Stimulated activated CD4-positive, alpha-beta T cell treated with anti-CD3 and anti-CD28 coated beads, Interleukin-12 subunit alpha, Interleukin-12 subunit beta, amount 100 ng/mL, for 24 hours (primary cell): Measurements from ENCODE around the gene GSTM3.
A peak's percentile ranks its signal among the peaks of the same experiment; 100 is the strongest.

ENCODE experiments used
- DNase-seq, 2 experiments: peaks; one replicate each; pipeline ENCODE4 v3.0.0-alpha.2; 2020; ENCODE audit warnings: low read depth in 2 of 2

The GSTM3 gene

DNA sequence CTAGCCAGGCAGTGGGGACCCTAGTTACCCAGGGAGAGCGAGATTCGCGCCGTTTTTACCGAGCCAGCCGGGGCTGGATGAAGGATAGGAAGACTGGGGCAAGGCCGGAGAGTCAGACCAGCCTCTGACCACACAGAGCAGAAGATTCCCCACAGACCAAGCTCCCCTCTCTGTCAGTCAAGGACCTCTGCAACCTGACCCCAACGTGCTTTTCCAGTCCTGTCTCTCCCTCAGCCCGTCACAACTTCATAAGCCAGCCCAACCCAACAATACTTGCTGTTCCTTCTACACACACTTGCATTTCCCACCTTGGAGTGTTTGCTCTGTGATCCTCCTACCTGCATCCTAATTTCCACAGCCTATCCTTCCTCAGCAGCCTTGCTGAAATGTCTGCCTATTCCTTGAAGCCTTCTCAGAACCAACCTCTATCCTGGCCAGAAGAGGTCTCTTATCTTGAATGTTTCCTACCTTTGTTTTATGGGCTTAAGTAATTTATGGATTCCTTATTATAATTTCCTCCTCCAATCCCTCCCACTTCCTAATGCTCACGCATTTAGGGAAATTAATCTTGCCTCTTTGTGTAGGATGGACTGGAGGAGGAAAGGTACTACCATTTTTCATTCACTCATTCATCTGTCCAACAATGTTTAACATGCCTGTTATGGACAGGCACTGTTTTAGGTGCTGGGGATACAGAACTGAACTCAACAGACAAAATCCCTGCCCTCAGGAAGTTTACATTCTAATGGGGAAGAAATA lies at the start of gene GSTM3:
Gene GSTM3 (minus strand): TSS at position 424 of the 759 bp plus-strand sequence. CDS start 751 bp downstream, outside the sequence.
- no peak for DNase-seq

DNA sequence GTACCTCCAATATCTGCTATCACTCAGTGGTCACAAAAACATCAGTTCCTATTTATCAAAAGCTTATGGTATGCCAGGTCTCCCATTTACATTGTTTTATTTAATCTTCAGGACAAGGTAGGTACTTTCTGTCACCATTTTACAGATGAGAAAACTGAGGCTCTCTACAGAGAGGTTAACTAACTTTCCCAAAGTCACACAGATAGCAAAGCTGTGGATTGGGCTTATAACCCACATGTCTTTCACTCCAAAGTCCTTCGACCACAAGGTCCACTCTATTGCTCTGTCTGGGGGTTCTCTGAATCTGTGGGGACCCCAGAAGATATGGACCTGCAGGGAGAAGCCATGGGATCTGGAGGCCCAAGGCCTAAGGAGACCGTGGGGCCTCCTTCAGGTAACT lies 49.5 kb upstream of the GSTM3 start:
- DNase-seq: no peak

DNA sequence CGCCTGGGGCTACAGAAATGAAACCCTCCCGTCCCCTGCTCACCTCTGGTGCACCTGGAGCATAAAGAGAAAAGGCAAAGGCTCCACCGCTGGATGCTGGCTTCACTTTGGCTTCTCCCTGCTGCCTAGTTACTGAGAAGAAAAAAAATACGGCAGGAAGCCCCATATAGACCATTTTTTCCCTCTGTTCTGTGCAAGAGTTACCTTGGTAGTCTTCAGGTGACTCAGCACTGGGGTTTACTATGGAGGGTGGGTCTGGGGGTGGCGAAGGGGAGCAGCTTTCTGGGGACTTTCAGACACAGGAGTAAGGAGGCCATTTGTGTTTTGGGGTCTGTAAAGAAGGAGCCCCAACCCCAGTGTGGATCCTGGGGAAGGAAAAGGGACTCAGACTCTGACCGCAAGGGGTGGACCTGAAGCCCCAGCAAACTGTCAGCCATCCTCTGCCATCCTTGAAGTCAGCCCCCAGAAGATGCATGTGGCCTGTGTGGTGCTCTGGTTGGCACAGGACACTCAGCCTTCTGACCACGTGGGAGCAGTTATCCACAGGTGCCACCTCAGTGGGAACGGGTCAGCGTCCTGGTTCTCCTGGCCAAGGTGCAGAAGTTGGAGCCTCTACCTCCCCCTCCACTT lies 48.8 kb upstream of the GSTM3 start:
- no peak for DNase-seq

DNA sequence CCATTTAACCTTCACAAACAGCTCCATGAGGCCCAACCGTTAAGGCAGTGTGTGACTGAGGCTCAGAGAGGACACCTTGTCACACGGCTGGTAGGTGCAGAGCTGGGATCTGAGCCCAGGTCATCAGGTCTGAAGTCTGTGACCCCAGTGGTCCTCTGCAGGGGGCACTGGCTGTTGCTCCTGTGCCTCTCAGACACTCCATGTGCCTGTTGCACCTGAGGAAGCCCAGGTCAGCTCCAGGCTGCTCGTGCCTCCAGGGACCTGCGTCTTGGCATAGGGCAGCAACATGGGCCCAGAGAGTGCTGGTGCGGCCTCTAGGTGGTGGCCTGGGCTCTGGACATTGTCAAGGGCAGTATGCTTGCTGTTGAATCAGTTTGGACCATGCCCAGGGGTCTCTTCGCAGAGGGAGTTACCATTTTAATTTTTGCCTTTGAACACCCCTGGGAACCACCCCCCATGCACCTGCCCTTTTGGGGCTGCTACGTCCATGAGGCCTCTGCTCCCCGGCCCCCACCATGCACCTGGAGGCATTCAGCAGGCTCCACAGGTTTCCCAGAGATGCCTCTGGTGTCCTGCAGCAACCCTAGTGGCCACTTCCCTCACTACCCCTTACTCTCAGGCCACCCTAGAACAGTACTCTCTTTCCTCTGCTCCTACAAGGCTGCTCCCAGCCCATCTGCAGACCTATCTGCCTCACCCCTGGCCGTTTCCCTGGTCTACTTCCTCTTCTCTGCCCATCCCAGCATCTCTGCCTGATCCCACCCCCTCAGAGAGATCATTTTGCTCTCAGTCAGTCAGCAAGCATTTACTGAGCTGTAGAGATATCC lies 48.1 kb upstream of the GSTM3 start:
- DNase-seq: no peak

DNA sequence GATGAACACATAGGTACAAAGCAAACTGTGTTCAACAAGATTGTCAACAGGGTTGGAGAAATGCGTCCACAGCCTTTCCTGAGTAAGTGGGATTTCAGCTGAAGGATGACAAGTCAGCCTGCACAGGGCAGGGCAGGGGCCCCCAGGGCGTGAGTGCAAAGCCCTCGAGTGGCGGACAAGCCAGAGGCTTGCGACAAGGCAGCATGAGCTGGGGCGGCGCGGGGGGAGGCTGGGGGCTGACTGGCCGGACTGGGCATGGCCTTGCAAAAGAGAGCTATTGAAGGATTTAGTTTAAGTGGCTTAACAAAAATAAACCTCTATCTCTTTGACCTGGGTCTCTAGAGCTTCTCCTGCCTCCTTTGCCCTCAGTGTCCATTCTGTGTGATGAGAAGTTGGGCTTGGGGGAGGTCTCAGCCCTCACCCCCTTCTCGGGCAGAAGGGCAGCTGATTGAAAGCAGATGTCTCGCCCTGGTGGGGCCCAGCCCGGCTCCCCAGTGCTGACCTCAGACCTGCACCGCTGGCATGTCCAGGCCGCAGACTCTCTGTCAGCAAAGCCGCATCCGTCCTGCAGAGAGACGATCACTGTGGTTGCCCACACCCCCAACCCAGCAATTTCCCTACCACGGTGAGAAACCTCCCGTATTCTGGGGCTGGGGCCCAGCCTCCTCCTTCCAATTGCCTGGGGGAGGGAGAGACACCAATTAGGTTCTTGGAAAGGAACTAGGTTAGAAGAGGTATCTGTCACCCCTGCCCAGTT lies 47.2 kb upstream of the GSTM3 start:
- DNase-seq: no peak

DNA sequence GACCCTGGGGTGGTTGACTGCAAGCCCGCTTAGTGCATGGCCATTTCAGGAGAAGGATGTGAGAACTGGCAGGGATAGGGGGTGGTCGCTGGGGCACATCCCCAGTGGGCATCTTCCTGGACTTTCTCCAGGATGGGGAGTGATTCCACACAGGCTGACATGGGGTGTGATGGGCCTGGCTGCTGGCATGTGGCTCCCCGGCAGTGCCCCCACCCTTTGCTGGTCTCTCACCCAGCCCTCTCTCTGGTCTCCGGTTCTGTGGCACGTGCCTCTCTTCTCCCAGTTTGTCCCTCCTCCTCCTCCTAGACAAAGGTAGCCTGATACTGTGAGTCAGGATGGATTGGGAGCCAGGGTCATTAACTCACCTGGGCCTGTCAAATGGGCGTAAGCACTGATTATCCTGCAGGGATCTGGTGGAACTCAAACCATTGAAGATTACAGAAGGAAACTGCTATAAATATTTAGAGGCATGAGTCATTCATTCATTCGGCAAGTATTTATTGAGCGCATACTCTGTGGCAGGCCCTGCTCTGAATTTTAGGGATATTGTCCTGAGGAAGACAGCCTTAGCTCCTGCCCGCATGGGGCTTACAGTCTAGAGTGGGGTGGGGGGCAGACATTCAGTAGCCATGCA lies 46.5 kb upstream of the GSTM3 start:
- DNase-seq: no peak

DNA sequence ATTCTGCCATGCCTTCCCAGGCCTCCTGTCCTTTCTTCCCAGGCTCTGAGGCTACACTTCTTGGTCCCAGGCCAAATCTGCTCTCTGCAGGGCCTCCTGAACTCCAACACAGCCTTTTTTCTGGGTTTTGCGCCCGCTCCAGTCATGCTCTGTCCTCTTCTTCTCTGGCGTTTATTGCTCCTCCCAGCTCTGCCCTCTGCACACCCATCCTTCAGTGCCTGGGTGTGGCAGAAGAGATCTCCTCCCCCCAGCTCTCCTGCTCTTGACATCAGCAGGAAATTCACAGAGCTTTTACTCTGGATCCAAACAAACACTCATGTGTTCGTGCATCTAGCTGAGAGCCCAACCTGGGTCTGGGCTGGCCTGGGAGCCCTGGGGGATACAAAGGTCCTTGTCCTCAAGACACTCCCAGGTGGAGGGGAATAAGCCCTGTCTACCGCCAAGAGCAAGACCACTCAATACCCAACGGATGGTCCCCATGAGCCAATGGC lies 45.7 kb upstream of the GSTM3 start:
- no peak for DNase-seq

DNA sequence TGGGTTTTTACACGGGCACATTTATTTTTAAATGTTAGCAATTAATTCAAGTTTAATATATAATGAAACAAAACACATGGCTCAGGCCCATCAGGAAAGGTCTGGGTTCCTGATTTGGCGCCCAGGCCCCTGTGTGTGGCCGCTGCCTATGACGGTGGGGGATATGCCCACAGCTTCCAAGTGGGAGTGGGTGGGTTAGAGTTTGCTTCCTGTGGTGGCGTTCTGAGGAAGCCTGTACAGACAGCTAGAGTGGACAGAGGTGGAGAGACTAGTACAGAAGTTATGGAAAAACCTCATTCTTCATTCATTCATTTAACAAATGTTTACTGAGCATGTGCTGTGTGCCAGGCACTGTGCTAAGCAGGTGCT lies 45.3 kb upstream of the GSTM3 start:
- no peak for DNase-seq

DNA sequence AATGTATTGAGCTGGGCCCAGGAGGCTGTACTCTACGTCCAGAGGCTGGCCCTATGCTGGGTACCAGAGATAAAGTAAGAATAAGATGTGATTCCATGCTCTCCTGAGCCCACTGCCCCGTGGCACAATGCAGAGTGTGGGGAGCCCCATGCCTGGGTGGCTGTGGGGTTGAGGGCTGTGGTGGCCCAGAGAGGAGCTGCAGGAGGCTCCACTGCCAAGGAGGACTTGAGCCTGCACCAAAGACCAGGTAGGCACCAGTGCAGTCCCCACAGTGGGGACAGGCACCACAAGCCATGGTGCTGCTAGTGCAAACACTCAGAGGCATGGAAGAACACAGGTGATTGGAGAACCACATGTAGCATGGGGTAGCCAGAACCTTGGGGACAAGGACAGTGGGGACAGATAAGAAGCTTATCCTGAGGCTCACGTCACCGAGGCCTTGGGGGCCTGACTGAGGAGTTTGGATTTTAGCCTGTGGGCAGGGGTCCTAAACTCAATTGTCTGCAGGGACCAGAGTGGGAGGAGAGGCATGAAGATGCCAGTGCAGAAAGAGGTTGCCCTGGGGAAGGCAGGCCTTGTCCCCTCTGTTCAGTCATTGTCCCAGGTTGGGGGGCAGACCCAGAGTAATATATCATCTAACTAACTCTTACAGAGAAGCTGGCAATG lies 44.7 kb upstream of the GSTM3 start:
- DNase-seq: no peak

DNA sequence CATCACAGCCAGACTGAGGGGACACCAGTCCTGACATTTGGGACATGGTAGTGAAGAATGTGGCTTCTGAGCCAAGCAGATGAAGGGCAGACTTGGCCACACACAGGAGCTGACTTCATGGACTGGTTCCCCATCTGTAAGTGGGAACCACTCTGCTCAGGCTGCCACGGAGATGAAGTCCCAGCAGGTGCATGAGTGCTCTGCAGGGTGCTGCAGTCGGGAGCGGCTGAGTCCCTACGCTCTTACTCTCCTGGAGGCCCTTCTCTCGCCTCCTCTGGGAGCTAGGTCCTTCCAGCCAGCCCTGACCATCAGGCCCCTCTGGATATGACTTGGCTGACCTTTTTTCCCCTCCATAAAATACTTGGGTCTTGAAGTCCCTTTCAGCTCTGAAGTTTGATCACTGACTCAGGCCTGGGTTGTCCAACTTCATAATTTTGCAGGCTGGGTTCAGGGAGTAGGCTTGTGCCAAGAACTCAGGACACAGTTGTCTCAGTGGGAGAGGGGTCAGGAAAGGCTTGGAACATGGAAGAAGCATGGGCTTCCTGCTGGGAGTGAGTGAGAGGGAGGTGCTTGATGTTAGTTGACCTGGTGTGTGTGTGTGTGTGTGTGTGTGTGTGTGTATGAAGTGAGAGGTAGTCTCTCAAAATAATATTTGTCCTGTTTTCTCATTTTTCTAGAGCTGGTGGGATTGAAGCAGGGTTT lies 43.9 kb upstream of the GSTM3 start:
- DNase-seq: no peak

DNA sequence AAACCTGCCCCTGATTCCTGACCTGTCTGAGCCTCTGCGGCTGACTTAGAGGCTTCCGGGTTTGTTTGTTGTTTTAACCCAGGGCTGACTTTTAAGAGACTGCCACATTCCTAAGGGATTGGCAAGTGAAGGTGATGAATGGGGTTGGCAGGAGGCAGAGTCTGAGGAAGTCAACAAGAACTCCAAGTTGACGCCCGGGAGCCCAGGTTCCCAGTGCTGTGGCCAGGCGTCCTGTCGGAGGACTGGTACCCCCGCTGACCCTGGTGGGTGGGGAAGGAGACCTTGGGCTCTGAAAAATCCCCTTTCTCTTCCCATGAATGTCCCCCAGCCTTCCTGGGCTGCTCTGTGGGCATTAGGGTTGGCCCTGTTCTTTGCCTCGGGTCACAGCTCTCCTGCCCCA lies 42.6 kb upstream of the GSTM3 start:
- no peak for DNase-seq

DNA sequence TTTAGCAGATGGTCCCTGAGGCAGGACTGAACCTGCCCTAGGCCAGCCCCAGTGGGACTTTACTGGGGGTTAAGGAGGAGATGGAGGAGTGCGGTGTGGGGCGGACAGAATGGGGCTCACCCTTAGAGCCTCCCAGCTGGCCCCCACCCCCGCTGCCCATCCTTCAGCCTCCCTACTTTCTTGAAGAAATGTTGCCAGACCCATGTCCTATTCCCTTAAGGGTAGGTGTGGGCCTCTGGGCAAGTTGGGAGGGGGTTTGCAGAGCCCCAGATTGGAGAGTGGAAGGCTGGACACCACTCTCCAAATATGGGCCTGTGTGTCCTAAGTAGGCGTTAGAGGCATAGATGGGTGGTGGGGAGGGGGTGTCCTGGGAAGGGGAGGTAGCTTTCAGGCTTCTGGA lies 42.1 kb upstream of the GSTM3 start:
- DNase-seq: no peak

DNA sequence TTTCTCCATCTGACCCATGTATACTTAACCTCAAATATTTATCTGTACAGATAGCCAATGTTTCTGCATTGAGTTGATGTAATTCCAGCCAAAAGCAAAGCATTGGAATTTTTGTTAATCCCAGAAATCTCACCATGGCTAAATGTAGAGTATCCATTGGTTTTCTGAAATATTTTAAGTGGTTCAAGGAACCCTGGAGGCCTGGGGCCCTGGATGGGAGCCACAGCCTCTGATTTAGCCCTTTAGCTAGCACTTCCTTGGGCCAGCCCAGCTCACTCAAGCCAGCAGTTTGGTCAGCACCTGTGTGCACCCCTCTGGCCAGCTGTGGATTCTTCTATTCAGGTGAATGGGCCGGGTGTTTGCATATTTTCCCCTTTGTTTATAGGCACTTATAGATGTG lies 41.7 kb upstream of the GSTM3 start:
- DNase-seq: no peak

DNA sequence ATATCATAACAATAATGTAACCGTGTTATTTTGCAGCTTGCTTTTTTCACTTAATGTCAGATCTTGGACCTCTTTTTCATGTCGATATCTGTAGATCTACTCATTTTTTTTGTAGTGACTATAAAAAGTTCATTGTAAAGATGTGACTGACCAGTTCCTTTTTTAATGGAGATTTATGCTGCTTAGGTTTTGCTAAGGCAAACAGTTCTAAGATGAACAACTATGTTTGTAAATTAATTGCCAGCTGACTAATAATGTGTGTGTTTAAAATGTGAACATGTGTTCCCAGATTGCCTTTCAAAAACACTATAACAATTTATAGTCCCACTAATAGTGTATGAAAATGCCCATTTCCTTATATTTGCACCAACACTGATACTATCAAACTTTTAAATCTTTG lies 41.0 kb upstream of the GSTM3 start:
- no peak for DNase-seq

DNA sequence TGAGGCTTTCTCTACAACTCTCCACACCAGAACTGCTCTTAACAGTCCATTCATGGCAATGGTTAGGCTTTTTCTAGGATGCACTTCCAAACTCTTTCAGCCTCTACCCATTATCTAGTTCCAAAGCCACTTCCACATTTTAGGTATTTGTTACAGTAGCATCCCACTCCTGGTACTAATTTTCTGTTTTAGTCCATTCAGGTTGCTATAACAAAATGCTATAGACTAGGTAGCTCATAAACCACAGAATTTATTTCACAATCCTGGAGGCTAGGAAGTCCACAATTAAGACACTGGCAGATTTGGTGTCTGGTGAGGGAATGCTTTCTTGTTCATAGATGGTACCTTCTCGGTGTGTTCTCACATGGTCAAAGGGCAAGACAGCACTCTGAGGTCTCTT lies 40.1 kb upstream of the GSTM3 start:
- no peak for DNase-seq

DNA sequence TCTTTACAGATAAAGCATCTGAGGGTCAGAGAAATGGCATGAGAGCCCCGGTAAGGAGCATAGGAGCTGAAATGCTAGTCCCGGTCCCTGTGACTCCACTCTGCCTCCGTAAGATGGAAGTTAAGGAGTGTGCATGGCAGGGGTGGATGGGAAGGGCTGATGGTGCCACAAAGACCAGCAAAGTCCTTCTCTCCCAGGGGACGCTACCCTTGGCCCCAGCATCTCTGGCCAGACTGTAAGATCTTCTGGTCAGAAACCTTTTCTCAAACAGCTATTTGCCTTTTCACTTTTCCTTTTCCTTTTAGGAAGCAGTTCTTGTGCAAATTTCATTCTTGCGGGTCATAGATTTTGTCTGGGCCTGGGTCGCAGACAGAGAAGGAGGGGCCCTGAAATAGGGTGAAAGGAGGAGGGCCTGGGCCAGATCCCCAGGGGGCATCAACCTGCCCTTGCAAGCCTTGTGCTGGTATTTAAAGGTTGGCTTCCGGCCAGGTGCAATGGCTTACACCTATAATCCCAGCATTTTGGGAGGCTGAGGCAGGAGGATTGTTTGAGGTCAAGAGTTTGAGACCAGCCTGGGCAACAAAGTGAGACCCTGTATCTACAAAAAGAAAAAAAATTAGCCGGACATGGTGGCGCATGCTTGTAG lies 37.3 kb upstream of the GSTM3 start:
- DNase-seq: no peak

DNA sequence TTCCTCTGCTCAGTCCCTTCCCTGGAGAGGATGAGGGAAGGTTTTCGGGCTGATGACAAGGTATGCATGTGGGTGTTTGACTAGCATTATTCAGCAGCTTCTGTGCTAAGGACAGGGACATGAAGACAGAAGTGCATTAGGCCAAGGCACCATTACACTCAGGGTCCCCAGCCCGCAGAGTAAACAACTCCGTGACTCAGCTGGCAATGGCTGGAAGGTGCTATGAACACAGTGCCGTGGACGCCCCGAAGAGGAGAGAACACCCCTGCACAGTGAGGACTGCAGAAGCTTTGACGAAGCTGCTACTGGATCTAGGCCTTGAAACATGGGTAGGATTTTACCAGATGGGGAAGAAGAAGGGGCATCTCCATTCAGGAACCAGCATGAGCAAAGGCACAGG lies 36.6 kb upstream of the GSTM3 start:
- no peak for DNase-seq

DNA sequence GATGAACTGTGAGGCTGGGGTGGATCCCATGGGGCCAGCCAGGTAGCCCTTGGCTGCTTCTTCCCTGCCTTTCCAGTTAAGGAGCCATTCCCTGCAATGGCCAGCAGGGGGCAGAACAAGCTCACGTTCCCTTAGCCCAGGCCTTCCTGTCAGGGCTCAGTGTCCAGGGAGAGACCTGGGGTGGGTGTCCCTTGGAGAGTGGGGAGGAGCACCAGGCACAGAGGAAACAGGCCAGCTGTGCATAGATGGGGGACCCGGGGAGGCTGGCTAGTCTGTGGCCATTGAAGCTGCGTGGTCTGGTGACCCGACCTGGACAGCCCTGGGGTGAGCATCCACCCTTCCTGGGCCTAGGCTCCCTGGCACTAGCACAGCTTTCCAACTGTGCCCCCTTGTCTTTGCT lies 36.1 kb upstream of the GSTM3 start:
- peak; percentile 51 to 69 for DNase-seq

DNA sequence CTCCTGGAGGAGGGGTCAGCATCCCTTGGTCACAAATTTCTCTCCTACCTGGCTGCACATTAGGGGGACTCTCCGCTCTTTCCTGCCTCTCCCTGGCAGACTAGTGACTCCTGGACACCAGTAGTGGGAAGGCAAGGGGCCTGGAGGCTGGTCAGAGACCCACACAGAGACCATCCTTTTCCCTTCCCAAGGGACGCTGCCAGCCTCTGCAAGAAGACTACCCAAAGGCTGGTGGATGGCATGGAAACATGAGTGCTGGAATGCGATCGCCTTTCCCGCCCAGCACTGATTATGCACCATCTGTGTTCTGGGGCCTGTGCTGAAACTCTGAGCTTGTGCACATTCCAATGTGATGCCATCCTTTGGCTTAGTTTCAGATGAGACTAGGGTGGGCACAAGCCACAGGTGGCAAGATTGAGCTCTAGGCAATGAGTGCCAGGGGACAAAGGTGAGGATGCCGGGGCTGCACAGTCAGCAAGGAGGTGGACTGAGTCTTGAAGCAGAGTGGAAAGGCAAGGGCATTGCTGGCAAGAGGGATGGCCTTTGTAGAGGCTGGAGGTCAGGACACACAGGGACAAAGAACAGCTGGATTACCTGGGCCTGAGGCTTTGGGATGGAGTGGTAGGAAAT lies 35.5 kb upstream of the GSTM3 start:
- no peak for DNase-seq
